MM.1S (cell line): ENCODE data around the gene RABGAP1L.

Experiments
- DNase-seq: peaks from one replicate; pipeline ENCODE4 v3.0.0-alpha.2; 2015
- H2AFZ ChIP-seq: fragments of 300-600 bp; sonication (generic); 2 replicates; pipeline ENCODE4 v1.6.0; 2016; ENCODE audit warnings: antibody characterized with exemption, low read length
- H3F3A ChIP-seq: fragments of 300-600 bp; sonication (generic); 2 replicates; pipeline ENCODE4 v1.6.1; 2016; ENCODE audit warnings: mild to moderate bottlenecking, antibody characterized with exemption, low read length, moderate library complexity, mixed read lengths; ENCODE audit not compliant: insufficient read depth
- H3K27ac ChIP-seq: fragments of 300-600 bp; sonication (generic); 2 replicates; pipeline ENCODE4 v1.5.1; 2016; ENCODE audit warnings: mild to moderate bottlenecking, low read length
- H3K27me3 ChIP-seq: fragments of 300-600 bp; sonication (generic); replicated peaks from 2 replicates; pipeline ENCODE4 v1.6.0; 2016; ENCODE audit warnings: low read length; ENCODE audit not compliant: insufficient read depth
- H3K36me3 ChIP-seq: fragments of 300-600 bp; sonication (generic); replicated peaks from 2 replicates; pipeline ENCODE4 v1.6.1; 2016; ENCODE audit warnings: mild to moderate bottlenecking, low read length, mixed read lengths; ENCODE audit not compliant: insufficient read depth
- H3K4me1 ChIP-seq: fragments of 300-600 bp; sonication (generic); 2 replicates; pipeline ENCODE4 v1.6.1; 2016; ENCODE audit warnings: low read length, mixed read lengths
- H3K4me2 ChIP-seq: fragments of 300-600 bp; sonication (generic); 2 replicates; pipeline ENCODE4 v1.6.0; 2016; ENCODE audit warnings: low read depth, low read length
- H3K4me3 ChIP-seq: fragments of 300-600 bp; sonication (generic); 2 replicates; pipeline ENCODE4 v1.5.1; 2016; ENCODE audit warnings: low read length, mixed read lengths
- H3K79me2 ChIP-seq: fragments of 300-600 bp; sonication (generic); 2 replicates; pipeline ENCODE4 v1.6.1; 2016; ENCODE audit warnings: mixed run types, low read length, mixed read lengths
- H3K9ac ChIP-seq: fragments of 300-600 bp; sonication (generic); 2 replicates; pipeline ENCODE4 v1.6.1; 2016; ENCODE audit warnings: low read length, mixed read lengths
- H3K9me2 ChIP-seq: fragments of 300-600 bp; sonication (generic); replicated peaks from 2 replicates; pipeline ENCODE4 v1.6.1; 2016; ENCODE audit warnings: mild to moderate bottlenecking, low read length, mixed read lengths; ENCODE audit not compliant: insufficient read depth
- H3K9me3 ChIP-seq: fragments of 300-600 bp; sonication (generic); replicated peaks from 2 replicates; pipeline ENCODE4 v1.6.1; 2016; ENCODE audit warnings: mild to moderate bottlenecking, low read length, mixed read lengths; ENCODE audit not compliant: insufficient read depth
- H4K20me1 ChIP-seq: fragments of 300-600 bp; sonication (generic); 2 replicates; pipeline ENCODE4 v1.6.1; 2016; ENCODE audit warnings: mild to moderate bottlenecking, low read length, moderate library complexity, mixed read lengths; ENCODE audit not compliant: insufficient read depth
- CTCF ChIP-seq: fragments of 300-600 bp; sonication (generic); IDR thresholded peaks from 2 replicates; pipeline ENCODE4 v1.5.1; 2016; ENCODE audit warnings: antibody characterized with exemption, low read length, mixed read lengths
- EZH2 ChIP-seq: fragments of 300-600 bp; sonication (generic); optimal IDR thresholded peaks from 2 replicates; pipeline ENCODE3; 2017; ENCODE audit warnings: low read depth, mild to moderate bottlenecking, antibody characterized with exemption, low read length, mixed read lengths
- EZH2phosphoT487 ChIP-seq: fragments of 300-600 bp; sonication (generic); IDR thresholded peaks from 2 replicates; pipeline ENCODE4 v1.6.1; 2018; ENCODE audit warnings: antibody characterized with exemption, low read length

The RABGAP1L gene

GRCh38 chr1:174262349-174263241, 103.3 kb downstream of the RABGAP1L start:
- no peak overlapping the region for H2AFZ ChIP-seq
- DNase-seq = peak; percentile 71

GRCh38 chr1:174265282-174265681, 106.0 kb downstream of the RABGAP1L start:
- H2AFZ ChIP-seq = no peak overlapping the region
- H3K9me2 ChIP-seq = no peaks in the 10 kb centered on the region

More at GRCh38 chr1:174262349-174263241, 103.3 kb downstream of the RABGAP1L start:
- Histone ChIP-seq H3K4me1 (no peaks in the 10 kb centered on the region), H3K9me3 (no peaks in the 10 kb centered on the region), H4K20me1 (no peaks in the 10 kb centered on the region), H3K27ac (no peak overlapping the region), H3K79me2 (no peaks in the 10 kb centered on the region), H3K4me2 (no peak overlapping the region), H3K4me3 (no peak overlapping the region), H3F3A (no peaks in the 10 kb centered on the region), H3K27me3 (no peaks in the 10 kb centered on the region), H3K9ac (no peak overlapping the region), H3K9me2 (no peaks in the 10 kb centered on the region), H3K36me3 (no peaks in the 10 kb centered on the region)
- peak; percentile 86 for TF ChIP-seq CTCF
- no peak for TF ChIP-seq EZH2
- TF ChIP-seq EZH2phosphoT487 = no peak

GRCh38 chr1:174266476-174266875, 107.2 kb downstream of the RABGAP1L start:
- Histone ChIP-seq H2AFZ (no peak overlapping the region), H3K27ac (no peak overlapping the region), H3F3A (no peaks in the 10 kb centered on the region), H3K4me2 (no peak overlapping the region), H3K36me3 (no peaks in the 10 kb centered on the region), H3K79me2 (no peaks in the 10 kb centered on the region), H3K9me2 (no peaks in the 10 kb centered on the region), H3K9me3 (no peaks in the 10 kb centered on the region), H3K9ac (no peak overlapping the region), H3K27me3 (no peaks in the 10 kb centered on the region), H4K20me1 (no peaks in the 10 kb centered on the region), H3K4me1 (no peaks in the 10 kb centered on the region), H3K4me3 (no peak overlapping the region)
- TF ChIP-seq EZH2 = no peak
- TF ChIP-seq CTCF = no peak
- no peak for TF ChIP-seq EZH2phosphoT487
- DNase-seq = no peak

More at GRCh38 chr1:174265282-174265681, 106.0 kb downstream of the RABGAP1L start:
- Histone ChIP-seq H3K4me3 (no peak overlapping the region), H3K79me2 (no peaks in the 10 kb centered on the region), H3K4me1 (no peaks in the 10 kb centered on the region), H3K27ac (no peak overlapping the region), H3K27me3 (no peaks in the 10 kb centered on the region), H3K9ac (no peak overlapping the region), H3K4me2 (no peak overlapping the region), H3K9me3 (no peaks in the 10 kb centered on the region), H3K36me3 (no peaks in the 10 kb centered on the region), H3F3A (no peaks in the 10 kb centered on the region), H4K20me1 (no peaks in the 10 kb centered on the region)
- DNase-seq = no peak
- TF ChIP-seq CTCF (no peak), EZH2 (no peak)
